WTC11 (cell line): ENCODE measurements around the gene OTULIN.

Experiments
- ATF2 ChIP-seq: sonication (generic); formaldehyde crosslinking; IDR thresholded peaks from 2 replicates; pipeline ENCODE4 v1.8.1; 2022; ENCODE audit warnings: low read depth, missing genetic modification reagents, borderline replicate concordance
- CBFB ChIP-seq: sonication (generic); formaldehyde crosslinking; IDR thresholded peaks from 2 replicates; pipeline ENCODE4 v1.8.1; 2022; ENCODE audit warnings: mild to moderate bottlenecking, low read depth, missing genetic modification reagents
- CREM ChIP-seq: sonication (generic); formaldehyde crosslinking; IDR thresholded peaks from 2 replicates; pipeline ENCODE4 v1.8.1; 2022; ENCODE audit warnings: mild to moderate bottlenecking, missing genetic modification reagents, moderate library complexity
- CTCF ChIP-seq: fragments of 200-600 bp; IDR thresholded peaks from 2 replicates; pipeline ENCODE4 v1.8.0; 2022; ENCODE audit warnings: antibody characterized with exemption
- E2F4 ChIP-seq: sonication (generic); formaldehyde crosslinking; IDR thresholded peaks from 2 replicates; pipeline ENCODE4 v1.8.1; 2022; ENCODE audit warnings: low read depth, mild to moderate bottlenecking, moderate library complexity, missing genetic modification reagents, borderline replicate concordance
- NFYB ChIP-seq: sonication (generic); formaldehyde crosslinking; conservative IDR thresholded peaks from 2 replicates; pipeline ENCODE4 v1.8.0; 2022; ENCODE audit warnings: low read depth, missing genetic modification reagents
- PREB ChIP-seq: sonication (generic); formaldehyde crosslinking; IDR thresholded peaks from 2 replicates; pipeline ENCODE4 v1.8.1; 2022; ENCODE audit warnings: mild to moderate bottlenecking, missing genetic modification reagents, moderate library complexity, borderline replicate concordance
- RELA ChIP-seq: sonication (generic); formaldehyde crosslinking; IDR thresholded peaks from 2 replicates; pipeline ENCODE4 v1.8.1; 2022; ENCODE audit warnings: missing genetic modification reagents, mild to moderate bottlenecking, borderline replicate concordance
- ZBTB43 ChIP-seq: sonication (generic); formaldehyde crosslinking; IDR thresholded peaks from 2 replicates; pipeline ENCODE4 v1.8.1; 2023; ENCODE audit warnings: mild to moderate bottlenecking, missing genetic modification reagents
- ZNF396 ChIP-seq: fragments of 250-450 bp; sonication (Bioruptor Pico); IDR thresholded peaks from 2 replicates; pipeline ENCODE4 v1.8.0; 2021; ENCODE audit warnings: mild to moderate bottlenecking, moderate library complexity, borderline replicate concordance
- TF ChIP-seq, protein P1 (sequence below): sonication (generic); formaldehyde crosslinking; IDR thresholded peaks from 2 replicates; pipeline ENCODE4 v1.8.0; 2022; ENCODE audit warnings: mild to moderate bottlenecking, missing genetic modification reagents
- TF ChIP-seq, protein P2 (sequence below): sonication (generic); formaldehyde crosslinking; IDR thresholded peaks from 2 replicates; pipeline ENCODE4 v1.8.1; 2022; ENCODE audit warnings: mild to moderate bottlenecking, moderate library complexity, missing genetic modification reagents
- TF ChIP-seq, protein P3 (sequence below): sonication (generic); formaldehyde crosslinking; IDR thresholded peaks from 2 replicates; pipeline ENCODE4 v1.8.1; 2023; ENCODE audit warnings: mild to moderate bottlenecking, missing genetic modification reagents, moderate library complexity

DNA sequence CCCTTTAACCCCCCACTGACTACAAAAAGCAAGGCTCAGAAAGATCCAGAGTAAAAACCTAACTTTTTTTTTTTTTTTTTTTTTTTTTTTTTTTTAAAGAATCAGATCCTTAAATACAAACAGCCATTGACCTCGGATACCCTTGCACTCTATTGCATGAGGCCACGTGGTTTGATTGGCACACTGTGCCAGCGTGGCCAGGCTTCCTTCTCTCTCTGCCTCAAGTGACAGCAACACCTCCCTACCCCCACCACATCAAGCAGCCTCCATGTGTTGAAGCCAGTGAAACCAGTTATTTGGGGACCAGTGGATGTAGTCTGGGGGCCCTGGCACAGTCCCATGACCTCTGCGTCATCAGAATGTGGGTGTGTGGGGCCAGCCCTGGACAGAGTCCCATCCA, 71.4 kb downstream of the OTULIN start:
- no peak for TF ChIP-seq CTCF
- no peak for TF ChIP-seq E2F4
- TF ChIP-seq, protein P1, sequence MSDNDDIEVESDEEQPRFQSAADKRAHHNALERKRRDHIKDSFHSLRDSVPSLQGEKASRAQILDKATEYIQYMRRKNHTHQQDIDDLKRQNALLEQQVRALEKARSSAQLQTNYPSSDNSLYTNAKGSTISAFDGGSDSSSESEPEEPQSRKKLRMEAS (CRISPR knock-in tag), result no peak
- TF ChIP-seq RELA (CRISPR knock-in tag), result no peak
- no peak for TF ChIP-seq NFYB
- TF ChIP-seq ATF2, result no peak
- TF ChIP-seq, protein P2, sequence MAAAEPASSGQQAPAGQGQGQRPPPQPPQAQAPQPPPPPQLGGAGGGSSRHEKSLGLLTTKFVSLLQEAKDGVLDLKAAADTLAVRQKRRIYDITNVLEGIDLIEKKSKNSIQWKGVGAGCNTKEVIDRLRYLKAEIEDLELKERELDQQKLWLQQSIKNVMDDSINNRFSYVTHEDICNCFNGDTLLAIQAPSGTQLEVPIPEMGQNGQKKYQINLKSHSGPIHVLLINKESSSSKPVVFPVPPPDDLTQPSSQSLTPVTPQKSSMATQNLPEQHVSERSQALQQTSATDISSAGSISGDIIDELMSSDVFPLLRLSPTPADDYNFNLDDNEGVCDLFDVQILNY (CRISPR knock-in tag), result no peak
- TF ChIP-seq, protein P3, sequence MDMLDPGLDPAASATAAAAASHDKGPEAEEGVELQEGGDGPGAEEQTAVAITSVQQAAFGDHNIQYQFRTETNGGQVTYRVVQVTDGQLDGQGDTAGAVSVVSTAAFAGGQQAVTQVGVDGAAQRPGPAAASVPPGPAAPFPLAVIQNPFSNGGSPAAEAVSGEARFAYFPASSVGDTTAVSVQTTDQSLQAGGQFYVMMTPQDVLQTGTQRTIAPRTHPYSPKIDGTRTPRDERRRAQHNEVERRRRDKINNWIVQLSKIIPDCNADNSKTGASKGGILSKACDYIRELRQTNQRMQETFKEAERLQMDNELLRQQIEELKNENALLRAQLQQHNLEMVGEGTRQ (CRISPR knock-in tag), result no peak
- no peak for TF ChIP-seq ZBTB43 (CRISPR knock-in tag)
- TF ChIP-seq PREB (CRISPR knock-in tag), result no peak
- no peak for TF ChIP-seq CREM (CRISPR knock-in tag)
- no peak for TF ChIP-seq ZNF396 (CRISPR knock-in tag)
- no peak for TF ChIP-seq CBFB (CRISPR knock-in tag)
